Posterior vena cava (tissue), 2 donors: ENCODE results near the gene FAM3C. TPM values are rescaled to one million over a fixed set of nuclear protein-coding genes. Genes with fewer than 3 reads are reported as not detected.

ENCODE experiments used
- DNase-seq: peaks from one replicate; pipeline ENCODE4 v3.0.0-alpha.2; 2020; ENCODE audit warnings: low spot score
- intact Hi-C, 2 donors: fragments of 100-400 bp; cut with DNase I; formaldehyde crosslinking; loops; one replicate each; pipeline versions ENCODE4 v1.14.1 to v1.14.2; 2022 to 2023
- total RNA-seq, 2 donors: library from RNA; stranded (reverse); fragmentation: NEBNext Ultra II Directional; extraction: Animal tissue kit (Norgen Biotek cat#: 25700); gene quantifications; one replicate each; pipeline ENCODE4 v1.2.1, GENCODE V29; 2021
- donor health status: DM: yes; HTN: yes; CAD: no.
- donor health status: DM: yes; HTN: yes; CAD: no.

The FAM3C gene
- total RNA-seq, 2 donors from 2014 or later, result 71.4 to 93.4 TPM

DNA sequence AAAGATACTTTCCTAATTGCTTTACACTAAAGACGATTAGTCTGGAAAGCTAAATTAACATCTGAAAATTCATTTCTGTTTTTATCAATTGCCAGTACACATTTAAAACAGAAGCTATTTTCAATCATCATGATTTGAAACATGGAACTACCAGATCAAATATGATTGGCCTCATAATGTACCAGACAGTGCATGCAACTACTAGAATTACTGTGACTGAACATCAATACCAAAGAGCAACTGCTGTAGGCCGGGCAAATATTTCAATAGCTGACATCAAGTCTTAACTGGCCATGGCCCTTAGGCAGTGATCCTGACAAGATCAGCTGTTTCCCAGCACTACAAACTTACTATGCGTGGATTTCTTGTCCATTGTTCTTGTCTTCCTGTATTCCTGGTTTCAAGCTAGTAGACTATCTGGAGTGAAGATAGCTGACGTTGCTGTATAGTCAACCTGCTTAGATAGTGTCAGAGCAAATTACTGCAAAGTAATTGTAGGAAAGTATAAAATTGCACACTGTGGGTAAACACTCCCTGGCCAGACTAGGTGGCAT lies 89.0 kb downstream of the FAM3C start:
- intact Hi-C loops, result no loop called here
- no peak for DNase-seq

GRCh38 chr7:121306565-121306964 lies 89.5 kb downstream of the FAM3C start:
- no peak for DNase-seq
- intact Hi-C loops, result no loop called here

- intact Hi-C loops, result no loop called here
Measured at GRCh38 chr7:121305109-121305508, 91.0 kb downstream of the FAM3C start.

GRCh38 chr7:121304102-121304658 lies 91.9 kb downstream of the FAM3C start:
- no peak for DNase-seq
- intact Hi-C loops, result no loop called here

More at GRCh38 chr7:121305109-121305508, 91.0 kb downstream of the FAM3C start:
- DNase-seq, result no peak

DNA sequence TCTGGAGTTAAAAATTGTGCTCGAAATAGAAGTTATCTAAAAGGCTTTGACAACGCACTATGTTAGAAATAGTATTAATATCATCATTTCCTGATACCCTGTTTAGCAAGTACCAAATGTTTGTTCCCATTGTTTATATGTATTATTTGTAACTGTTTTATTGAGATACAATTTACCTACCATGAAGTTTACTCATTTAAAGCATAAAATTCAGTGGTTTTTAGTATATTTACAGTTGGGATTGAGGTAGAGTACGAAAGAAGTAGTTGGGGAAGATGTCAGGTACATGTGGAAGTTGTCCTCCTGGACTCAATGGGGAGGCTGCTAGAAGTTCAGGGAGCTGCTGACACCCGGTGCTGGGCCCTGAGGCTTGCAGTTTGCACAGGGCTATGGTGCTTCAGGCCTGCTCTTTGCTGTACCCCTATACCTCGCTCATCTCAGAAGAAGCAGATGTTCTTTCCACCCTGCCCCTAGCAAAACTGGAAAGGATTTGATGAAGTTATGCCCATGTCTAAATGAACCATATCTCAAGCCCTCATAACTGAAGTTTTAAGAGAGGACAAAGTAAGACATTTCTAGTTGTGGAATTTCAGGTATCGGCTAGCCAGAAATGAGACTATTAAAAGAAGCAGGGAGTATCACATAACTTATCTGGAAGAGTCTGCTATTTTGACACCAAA lies 92.5 kb downstream of the FAM3C start:
- intact Hi-C loops, result no loop called here

GRCh38 chr7:121302214-121302745 lies 93.8 kb downstream of the FAM3C start:
- intact Hi-C loops, result no loop called here
- DNase-seq, result no peak

More for the DNA sequence above, 92.5 kb downstream of the FAM3C start:
- no peak for DNase-seq

- intact Hi-C loops, result no loop called here
Measured at GRCh38 chr7:121301446-121302213, 94.5 kb downstream of the FAM3C start.

DNA sequence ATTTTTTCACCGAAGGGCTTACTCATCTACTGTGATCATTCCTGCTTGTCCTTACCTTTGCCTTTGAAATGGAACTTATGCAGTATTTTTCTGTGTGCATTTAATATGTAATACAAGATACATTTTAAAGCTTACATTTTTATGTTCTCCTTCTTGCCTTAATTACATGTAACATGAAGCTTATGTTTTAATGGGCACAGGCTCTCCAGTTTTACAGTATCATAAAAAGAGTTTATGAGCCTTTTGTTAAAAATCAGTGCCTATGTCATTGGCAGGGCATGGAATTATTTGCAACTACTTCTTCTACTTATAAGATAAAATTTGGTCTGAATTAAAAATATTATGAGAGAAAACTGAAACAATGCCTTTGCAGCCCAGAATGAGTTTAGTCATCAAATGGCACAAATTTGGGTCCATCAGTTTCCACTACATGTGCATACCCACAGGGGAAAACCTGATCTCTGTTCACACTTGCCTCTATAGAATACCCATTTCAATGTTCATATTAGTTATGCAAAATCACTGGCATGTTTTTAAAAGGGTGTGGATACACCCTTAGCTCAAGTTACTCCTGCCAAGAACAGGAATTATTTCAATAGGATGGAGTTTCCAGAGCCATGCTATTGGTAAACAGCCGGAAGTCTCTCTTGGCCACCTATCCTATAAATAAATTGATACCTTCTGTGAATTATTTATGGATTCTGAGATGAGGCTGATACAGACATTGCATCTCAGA lies 95.3 kb downstream of the FAM3C start:
- intact Hi-C loops, result no loop called here
- no peak for DNase-seq

More at GRCh38 chr7:121301446-121302213, 94.5 kb downstream of the FAM3C start:
- DNase-seq, result no peak

Other genes with a start within 250 kb of the FAM3C start
- gene WNT16, start 67.3 kb downstream of the FAM3C start, total RNA-seq, result not detected